Liver (tissue), 3 donors: ENCODE results near the gene SPDYA.

Experiments used
- CTCF ChIP-seq: fragments of 150-350 bp; IDR thresholded peaks from 2 replicates; pipeline ENCODE4 v1.5.1; 2017; ENCODE audit warnings: improper control_type of control experiment, low read depth, low read length; ENCODE audit not compliant: missing input control
- EGR1 ChIP-seq, 2 donors: IDR thresholded peaks; 2 replicates each; pipeline ENCODE4 v1.6.1; 2016 to 2018; ENCODE audit warnings: antibody characterized with exemption in 2 of 2, low read depth in 2 of 2
- JUND ChIP-seq, 2 donors: IDR thresholded peaks; 2 replicates each; pipeline ENCODE4 v1.6.1; 2016; ENCODE audit warnings: antibody characterized with exemption in 2 of 2
- MAX ChIP-seq: IDR thresholded peaks from 2 replicates; pipeline ENCODE4 v1.6.1; 2016; ENCODE audit warnings: antibody characterized with exemption
- NR2F2 ChIP-seq: IDR thresholded peaks from 2 replicates; pipeline ENCODE4 v1.6.1; 2016; ENCODE audit warnings: antibody characterized with exemption
- RAD21 ChIP-seq, 2 donors: IDR thresholded peaks; 2 replicates each; pipeline ENCODE4 v1.6.1; 2016; ENCODE audit warnings: antibody characterized with exemption in 2 of 2, mild to moderate bottlenecking in 2 of 2
- REST ChIP-seq: IDR thresholded peaks from 2 replicates; pipeline ENCODE4 v1.6.1; 2016; ENCODE audit warnings: antibody characterized with exemption, mild to moderate bottlenecking
- SP1 ChIP-seq: IDR thresholded peaks from 2 replicates; pipeline ENCODE4 v1.6.1; 2018; ENCODE audit warnings: antibody characterized with exemption, mild to moderate bottlenecking
- TAF1 ChIP-seq: conservative IDR thresholded peaks from 2 replicates; pipeline ENCODE4 v1.6.1; 2016; ENCODE audit warnings: antibody characterized with exemption, mild to moderate bottlenecking
- donor health status: healthy.
- donor health status: healthy.

GRCh38 chr2:28822036-28822435, 11.4 kb downstream of the SPDYA start:
- TF ChIP-seq TAF1 (no peak), RAD21 (IDR thresholded peaks at IDR 0.05) (no peak), NR2F2 (no peak), CTCF (no peak), EGR1 (IDR thresholded peaks at IDR 0.05; ENCODE audit: low read depth in 2 of 2) (no peak), JUND (IDR thresholded peaks at IDR 0.05) (no peak), REST (no peak), SP1 (no peak), MAX (no peak)
